GM21717 (cell line): Measurements from ENCODE around the gene NKG7.

Source experiments
- ATAC-seq: cut with Tn5 transposase; IDR thresholded peaks from one replicate; pipeline ENCODE4 v1.9.1; 2021; ENCODE audit warnings: mild to moderate bottlenecking, moderate library complexity; ENCODE audit not compliant: unreplicated experiment

The NKG7 gene

GRCh38 chr19:51364200-51365106, 8.0 kb downstream of the NKG7 start:
- ATAC-seq: no peak

DNA sequence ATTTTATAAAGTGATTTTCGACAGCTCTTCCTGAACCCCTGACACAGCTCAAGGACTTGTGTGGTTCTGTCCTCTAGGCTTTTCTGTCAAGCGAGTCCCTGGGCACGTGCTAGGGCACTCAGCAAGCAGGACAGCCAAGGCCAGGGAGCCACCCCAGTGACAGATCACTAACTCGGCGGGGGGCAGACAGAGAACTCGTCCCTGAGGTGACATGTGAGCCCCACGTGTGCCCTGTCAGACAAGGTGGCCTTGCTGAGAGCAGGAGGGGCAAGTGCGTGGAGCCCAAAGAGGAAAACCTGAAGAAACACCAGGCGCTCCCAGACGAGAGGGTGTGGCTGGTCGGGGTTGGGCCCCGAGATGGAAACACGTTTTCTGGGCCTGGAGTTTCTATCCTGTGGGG, 11.2 kb downstream of the NKG7 start:
- no peak for ATAC-seq

GRCh38 chr19:51359294-51359693, 13.2 kb downstream of the NKG7 start:
- ATAC-seq: no peak

DNA sequence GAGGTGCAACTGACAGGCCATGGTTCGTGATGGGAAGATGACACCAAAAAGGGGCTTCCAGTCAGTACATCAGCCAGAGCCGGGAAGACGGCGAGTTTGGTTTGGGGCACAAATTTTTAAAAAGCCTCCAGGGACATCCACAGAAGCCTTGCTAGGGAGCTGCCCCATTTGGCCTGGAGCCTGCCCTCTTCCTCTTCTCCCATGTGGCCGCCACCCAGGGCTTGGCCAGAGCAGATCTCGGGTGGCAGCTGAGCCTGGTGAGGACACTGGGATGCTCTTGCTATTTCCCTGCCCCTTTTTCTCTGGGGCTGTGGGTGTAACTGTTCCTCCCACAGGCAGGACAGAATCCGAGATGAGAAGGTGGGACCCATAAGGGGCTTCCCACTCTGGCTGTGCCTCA, 14.5 kb downstream of the NKG7 start:
- no peak for ATAC-seq

GRCh38 chr19:51356159-51356801, 16.2 kb downstream of the NKG7 start:
- no peak for ATAC-seq

DNA sequence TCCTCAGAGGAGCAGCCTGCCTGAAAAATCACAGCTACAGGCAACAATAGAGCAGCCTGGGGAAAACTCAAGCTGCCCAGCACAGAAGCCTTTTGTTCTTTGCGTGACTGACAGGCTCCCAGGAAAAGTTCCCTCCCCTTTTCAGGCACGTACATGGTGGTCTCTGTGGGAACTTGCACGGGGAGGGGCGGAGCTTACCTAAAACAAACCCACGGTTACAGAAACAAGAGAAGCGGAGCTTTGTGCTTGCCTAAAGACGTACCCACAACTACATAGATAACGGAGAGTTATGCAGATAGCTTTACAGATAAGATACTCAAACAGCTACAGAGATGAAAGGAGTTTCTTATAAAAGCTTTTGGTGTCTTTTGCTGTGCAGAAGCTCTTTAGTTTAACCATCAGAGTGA, 17.7 kb downstream of the NKG7 start:
- ATAC-seq: no peak

- ATAC-seq: no peak
These were observed 18.2 kb downstream of the NKG7 start for GRCh38 chr19:51354103-51354741.

GRCh38 chr19:51352783-51353360, 19.6 kb downstream of the NKG7 start:
- ATAC-seq: no peak

- ATAC-seq: no peak
These were observed 21.0 kb downstream of the NKG7 start for GRCh38 chr19:51351266-51351990.

DNA sequence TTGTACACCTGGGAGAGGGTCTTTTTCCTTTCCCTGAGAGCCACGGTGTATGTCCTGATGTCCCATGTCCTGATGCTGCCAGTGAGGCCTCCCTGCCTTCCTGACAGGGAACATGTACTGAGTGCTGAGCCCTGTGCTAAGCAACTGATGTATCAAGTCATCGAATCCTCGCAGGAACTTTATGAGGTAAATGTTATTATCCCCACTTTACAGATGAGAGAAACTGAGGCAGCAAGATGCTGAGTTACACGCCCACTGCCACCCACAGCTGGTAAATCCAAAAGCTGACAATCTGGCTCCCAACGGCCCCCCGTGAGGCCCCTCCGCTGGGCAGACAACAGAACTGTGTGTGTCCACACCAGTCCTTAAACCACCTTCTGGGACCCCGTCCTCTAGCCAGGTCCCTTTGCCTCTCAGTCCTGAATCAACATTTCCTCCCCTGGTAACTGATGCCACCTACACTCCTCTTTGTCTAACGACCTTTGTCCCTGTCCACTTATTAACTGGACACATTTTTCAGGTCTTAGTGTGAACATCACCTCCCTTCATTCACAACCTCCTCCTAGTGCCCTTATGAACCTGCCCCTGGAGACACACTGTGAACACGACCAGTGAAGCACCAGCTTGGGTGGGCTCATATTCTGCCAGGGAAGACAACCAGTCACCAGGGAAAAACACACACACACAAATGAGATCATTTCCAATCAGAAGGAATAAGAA, 25.1 kb downstream of the NKG7 start:
- no peak for ATAC-seq

- no peak for ATAC-seq
These were observed 25.7 kb downstream of the NKG7 start for GRCh38 chr19:51346742-51347141.

GRCh38 chr19:51345076-51345620, 27.3 kb downstream of the NKG7 start:
- ATAC-seq: no peak

DNA sequence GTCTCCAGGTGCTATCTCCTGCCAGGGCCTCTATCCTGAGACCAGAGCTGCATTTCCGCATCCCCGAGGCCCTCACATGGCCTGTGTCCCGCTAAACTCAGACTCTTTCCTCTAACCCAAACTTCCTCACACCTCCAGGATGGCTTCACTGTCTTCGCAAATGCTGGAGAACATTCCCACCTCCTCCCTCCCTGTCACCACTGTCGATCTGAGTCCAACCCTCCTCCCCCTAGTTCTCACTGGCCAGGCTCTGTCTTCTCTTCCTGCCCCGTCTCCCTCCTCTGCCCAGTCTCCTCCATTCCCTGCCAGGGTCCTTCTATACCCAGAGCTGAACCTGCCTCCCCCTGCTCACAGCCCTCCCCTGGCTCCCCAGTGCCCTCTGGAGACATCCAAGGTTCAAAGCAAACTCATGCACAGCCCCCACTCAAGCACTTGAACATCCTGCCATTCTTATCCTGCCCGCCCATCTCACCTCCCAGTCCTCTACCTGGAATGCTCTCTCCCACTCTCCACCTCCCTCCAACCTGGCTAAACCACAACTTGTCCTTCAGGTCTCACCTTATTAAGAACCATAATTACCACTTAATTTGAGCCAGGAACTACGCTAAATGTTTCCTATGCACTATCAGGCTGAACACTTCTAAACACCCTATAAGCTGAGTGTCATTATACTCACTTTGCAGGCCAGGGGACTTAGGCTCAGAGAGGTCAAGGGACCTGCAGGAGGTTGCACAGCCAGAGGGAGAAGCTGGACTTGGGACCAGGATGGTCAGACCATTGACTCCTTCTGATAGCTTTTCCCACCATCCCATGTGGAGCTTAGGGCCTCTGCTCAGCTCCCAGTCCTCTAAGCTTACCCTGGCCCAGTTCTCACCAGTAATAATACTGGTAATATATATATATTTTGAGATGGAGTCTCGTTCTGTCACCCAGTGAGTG, 29.6 kb downstream of the NKG7 start:
- ATAC-seq: no peak

DNA sequence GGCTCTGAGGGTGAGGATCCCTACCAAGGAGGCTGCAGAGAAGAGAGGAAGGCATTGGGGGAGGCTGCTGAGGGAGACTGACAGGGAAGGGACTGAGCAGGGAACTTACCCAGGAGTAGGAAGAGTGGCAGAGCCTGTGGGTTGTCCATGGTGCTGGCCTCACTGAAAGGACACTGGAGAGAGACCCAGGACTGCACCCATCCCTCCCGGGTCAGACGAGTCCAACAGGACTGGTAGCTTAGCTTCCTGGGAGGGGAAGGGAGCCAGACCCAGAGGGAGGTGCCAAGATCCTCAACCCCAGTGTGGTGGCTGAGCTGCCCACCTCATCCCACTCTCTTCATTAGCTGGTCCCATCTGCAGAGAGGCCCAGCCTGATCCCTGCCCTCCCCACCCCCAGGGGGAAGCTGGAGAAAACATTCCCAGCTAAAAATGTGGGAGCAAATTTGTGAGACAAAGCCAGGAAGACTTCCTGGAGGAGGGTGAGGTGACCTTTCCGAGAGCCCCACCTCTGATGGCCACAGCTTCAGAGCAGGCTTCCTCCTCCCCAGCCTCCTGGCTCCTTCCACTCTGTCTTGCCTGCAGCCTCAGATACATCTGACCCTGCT, 30.4 kb downstream of the NKG7 start, which contains the start of gene VSIG10L:
Gene VSIG10L, minus strand, starts transcription at position 164 of the 605 bp plus-strand sequence. Its CDS starts 15 bp downstream, at position 149.
- no peak for ATAC-seq

DNA sequence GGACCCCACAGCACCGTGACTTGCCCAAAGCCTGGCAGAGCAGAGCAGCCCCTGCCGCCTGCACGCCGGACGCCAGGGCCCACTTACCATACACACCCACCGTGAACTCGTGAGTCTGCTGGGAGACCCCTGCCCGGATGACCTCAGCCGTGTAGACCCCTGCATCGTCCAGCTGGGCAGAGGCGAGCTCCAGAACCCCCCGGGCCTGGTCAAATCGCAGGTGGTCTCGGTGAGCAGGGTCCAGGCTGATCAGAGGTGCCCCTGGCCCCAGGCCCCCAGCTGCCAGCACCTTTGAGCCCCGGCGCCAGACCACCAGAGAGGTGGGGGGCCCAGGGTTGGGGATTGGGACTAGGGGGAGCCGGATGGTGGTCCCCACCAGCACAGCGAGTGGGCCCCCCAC, 31.4 kb downstream of the NKG7 start:
- ATAC-seq: no peak

DNA sequence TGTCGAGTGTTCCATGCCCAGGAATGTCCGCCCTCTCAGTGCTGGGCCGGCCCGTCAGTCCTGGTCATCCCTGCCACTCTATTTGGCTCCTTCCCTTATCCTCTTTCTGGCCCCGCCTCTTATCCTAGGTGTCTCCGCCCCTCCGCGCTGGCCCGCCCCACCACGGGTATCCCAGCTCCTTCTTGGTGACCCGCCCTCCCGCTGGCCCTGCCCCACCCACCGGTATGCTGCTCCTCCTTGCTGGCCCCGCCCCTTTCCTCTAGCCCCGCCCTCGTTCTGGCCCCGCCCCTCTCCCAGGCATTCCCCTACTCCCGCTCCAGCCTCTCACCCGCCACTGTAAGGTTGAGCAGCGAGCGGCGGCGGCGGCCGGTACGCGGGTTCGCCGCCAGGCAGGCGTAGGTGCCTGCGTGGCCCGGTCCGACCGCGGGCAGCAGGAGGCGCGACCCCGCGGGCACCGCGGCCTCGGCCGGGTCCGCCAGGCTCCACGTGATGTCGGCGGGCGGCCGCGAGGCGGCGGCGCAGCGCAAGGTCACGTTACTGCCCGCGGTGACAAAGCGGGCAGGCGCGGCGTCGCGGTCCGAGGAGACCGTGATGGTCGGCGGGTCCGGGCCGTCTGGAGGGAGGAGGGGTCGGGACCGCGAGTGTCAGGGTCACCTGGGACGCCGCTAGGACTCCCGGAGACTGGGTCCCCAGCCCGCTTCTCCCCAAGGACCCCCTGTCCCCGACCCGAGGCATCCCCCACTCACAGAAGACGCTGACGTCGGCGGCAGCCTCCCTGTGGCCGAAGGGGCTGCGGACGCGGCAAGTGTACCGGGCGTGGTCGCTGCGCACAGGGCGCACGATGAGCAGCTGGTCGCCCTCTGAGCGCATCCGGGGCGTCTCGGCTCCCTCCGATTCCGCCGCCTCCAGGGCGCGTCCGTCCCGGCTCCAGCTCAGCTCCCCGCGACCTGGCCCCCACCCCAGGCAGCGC, 32.5 kb downstream of the NKG7 start:
- peak; percentile 38 for ATAC-seq

- ATAC-seq: no peak
These were observed 33.2 kb downstream of the NKG7 start for GRCh38 chr19:51339313-51339686.
